ENCODE data around the gene HRC.

- TF ChIP-seq POLR2A (IDR thresholded peaks at IDR 0.05; ENCODE audit: extremely low read depth, insufficient read length) (no peak), MYC (IDR thresholded peaks at IDR 0.05; ENCODE audit: low read depth, low read length) (no peak)
- TF ChIP-seq, protein P1, sequence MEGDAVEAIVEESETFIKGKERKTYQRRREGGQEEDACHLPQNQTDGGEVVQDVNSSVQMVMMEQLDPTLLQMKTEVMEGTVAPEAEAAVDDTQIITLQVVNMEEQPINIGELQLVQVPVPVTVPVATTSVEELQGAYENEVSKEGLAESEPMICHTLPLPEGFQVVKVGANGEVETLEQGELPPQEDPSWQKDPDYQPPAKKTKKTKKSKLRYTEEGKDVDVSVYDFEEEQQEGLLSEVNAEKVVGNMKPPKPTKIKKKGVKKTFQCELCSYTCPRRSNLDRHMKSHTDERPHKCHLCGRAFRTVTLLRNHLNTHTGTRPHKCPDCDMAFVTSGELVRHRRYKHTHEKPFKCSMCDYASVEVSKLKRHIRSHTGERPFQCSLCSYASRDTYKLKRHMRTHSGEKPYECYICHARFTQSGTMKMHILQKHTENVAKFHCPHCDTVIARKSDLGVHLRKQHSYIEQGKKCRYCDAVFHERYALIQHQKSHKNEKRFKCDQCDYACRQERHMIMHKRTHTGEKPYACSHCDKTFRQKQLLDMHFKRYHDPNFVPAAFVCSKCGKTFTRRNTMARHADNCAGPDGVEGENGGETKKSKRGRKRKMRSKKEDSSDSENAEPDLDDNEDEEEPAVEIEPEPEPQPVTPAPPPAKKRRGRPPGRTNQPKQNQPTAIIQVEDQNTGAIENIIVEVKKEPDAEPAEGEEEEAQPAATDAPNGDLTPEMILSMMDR (IDR thresholded peaks at IDR 0.05; ENCODE audit: low read depth, low read length), result no peak
- TF ChIP-seq, protein P2, sequence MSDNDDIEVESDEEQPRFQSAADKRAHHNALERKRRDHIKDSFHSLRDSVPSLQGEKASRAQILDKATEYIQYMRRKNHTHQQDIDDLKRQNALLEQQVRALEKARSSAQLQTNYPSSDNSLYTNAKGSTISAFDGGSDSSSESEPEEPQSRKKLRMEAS (IDR thresholded peaks at IDR 0.05; ENCODE audit: low read depth, low read length), result no peak
Measured at GRCh38 chr19:49120868-49121267, 34.3 kb downstream of the HRC start.
